OCI-LY3 (cell line): ENCODE data around the gene COL27A1.
"Not testable (repeated sequence)": the region's sequence is repeated elsewhere in the genome, so short reads cannot be mapped to it uniquely, and the experiment has no call there.

Experiments used
- H2AFZ ChIP-seq: fragments of 200-600, 300-600 bp; shearing (Covaris generic); 2 replicates; pipeline ENCODE4 v1.6.0; 2014; ENCODE audit warnings: antibody characterized with exemption, low read depth, low read length
- H3K27ac ChIP-seq: fragments of 200-600, 300-600 bp; sonication (generic); 2 replicates; pipeline ENCODE4 v1.5.1; 2014; ENCODE audit warnings: mild to moderate bottlenecking, low read length, moderate library complexity, mixed read lengths
- H3K27me3 ChIP-seq: fragments of 200-600, 300-600 bp; sonication (generic); 2 replicates; pipeline ENCODE4 v1.6.1; 2014; ENCODE audit warnings: low read depth, low read length, mixed read lengths
- H3K36me3 ChIP-seq: fragments of 200-600, 300-600 bp; sonication (generic); replicated peaks from 2 replicates; pipeline ENCODE3; 2014; ENCODE audit warnings: low read depth, low read length, mixed read lengths
- H3K4me1 ChIP-seq: fragments of 300-600, 200-600 bp; sonication (generic); 2 replicates; pipeline ENCODE4 v1.6.1; 2014; ENCODE audit warnings: low read length, mixed read lengths
- H3K4me2 ChIP-seq: fragments of 200-600, 300-600 bp; sonication (generic); 2 replicates; pipeline ENCODE4 v1.6.1; 2014; ENCODE audit warnings: low read length, mixed read lengths
- H3K4me3 ChIP-seq: fragments of 300-600, 200-600 bp; sonication (generic); 2 replicates; pipeline ENCODE4 v1.5.1; 2014; ENCODE audit warnings: antibody characterized with exemption, mild to moderate bottlenecking, low read length, moderate library complexity
- H3K79me2 ChIP-seq: fragments of 300-600, 200-600 bp; shearing (Covaris generic); 2 replicates; pipeline ENCODE4 v1.6.1; 2014; ENCODE audit warnings: mild to moderate bottlenecking, low read length, mixed read lengths
- H3K9ac ChIP-seq: fragments of 300-600, 200-600 bp; shearing (Covaris generic); 2 replicates; pipeline ENCODE4 v1.6.0; 2014; ENCODE audit warnings: mild to moderate bottlenecking, low read length, moderate library complexity
- H3K9me3 ChIP-seq: fragments of 200-600, 300-600 bp; shearing (Covaris generic); 2 replicates; pipeline ENCODE4 v1.6.1; 2014; ENCODE audit warnings: low read length, mixed read lengths; ENCODE audit not compliant: insufficient read depth
- H4K20me1 ChIP-seq: fragments of 200-600, 300-600 bp; sonication (generic); 2 replicates; pipeline ENCODE4 v1.6.1; 2016; ENCODE audit warnings: low read length, mixed read lengths; ENCODE audit not compliant: insufficient read depth
- EZH2phosphoT487 ChIP-seq: fragments of 200-600 bp; shearing (Covaris generic); IDR thresholded peaks from 2 replicates; pipeline ENCODE4 v1.6.1; 2018; ENCODE audit warnings: antibody characterized with exemption, mixed run types, low read depth
- TF ChIP-seq, protein P1 (sequence below): fragments of 200-600, 300-600 bp; sonication (generic); IDR thresholded peaks from 2 replicates; pipeline ENCODE4 v1.5.1; 2014; ENCODE audit warnings: antibody characterized with exemption, low read length, low read depth

COL27A1 gene

DNA sequence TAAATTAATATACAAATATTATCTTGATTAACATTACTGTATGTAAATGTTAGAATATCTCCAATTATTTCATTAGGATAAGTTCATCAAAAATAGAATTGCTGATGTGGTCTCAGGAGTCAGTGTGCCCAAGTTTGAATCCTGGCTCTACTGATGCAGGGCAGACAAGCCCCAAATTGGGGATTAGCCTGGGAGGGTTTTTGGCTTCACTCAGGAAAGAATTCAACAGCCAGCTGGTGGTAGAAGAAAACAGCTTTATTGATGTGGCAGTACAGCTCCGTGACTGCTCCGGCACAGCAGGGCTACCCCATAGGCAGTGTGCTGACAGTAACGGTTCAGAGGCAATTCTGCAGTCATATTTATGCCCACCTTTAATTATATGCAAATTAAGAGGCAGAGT is 32.5 kb downstream of the COL27A1 start:
- Histone ChIP-seq H3K27me3 (0 out of 2 replicates have a peak, but pooled peaks cover 9% of the 10 kb centered on the region), H4K20me1 (no peaks in the 10 kb centered on the region), H3K79me2 (no peaks in the 10 kb centered on the region), H2AFZ (no peak overlapping the region), H3K9ac (no peak overlapping the region), H3K36me3 (no peaks in the 10 kb centered on the region), H3K4me1 (no peaks in the 10 kb centered on the region), H3K4me2 (no peak overlapping the region), H3K9me3 (peaks cover 4% of the 10 kb centered on the region; the same call in 1 of the 2 replicates), H3K27ac (no peak overlapping the region), H3K4me3 (no peak overlapping the region)
- TF ChIP-seq, protein P1, sequence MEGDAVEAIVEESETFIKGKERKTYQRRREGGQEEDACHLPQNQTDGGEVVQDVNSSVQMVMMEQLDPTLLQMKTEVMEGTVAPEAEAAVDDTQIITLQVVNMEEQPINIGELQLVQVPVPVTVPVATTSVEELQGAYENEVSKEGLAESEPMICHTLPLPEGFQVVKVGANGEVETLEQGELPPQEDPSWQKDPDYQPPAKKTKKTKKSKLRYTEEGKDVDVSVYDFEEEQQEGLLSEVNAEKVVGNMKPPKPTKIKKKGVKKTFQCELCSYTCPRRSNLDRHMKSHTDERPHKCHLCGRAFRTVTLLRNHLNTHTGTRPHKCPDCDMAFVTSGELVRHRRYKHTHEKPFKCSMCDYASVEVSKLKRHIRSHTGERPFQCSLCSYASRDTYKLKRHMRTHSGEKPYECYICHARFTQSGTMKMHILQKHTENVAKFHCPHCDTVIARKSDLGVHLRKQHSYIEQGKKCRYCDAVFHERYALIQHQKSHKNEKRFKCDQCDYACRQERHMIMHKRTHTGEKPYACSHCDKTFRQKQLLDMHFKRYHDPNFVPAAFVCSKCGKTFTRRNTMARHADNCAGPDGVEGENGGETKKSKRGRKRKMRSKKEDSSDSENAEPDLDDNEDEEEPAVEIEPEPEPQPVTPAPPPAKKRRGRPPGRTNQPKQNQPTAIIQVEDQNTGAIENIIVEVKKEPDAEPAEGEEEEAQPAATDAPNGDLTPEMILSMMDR: no peak
- no peak for TF ChIP-seq EZH2phosphoT487

DNA sequence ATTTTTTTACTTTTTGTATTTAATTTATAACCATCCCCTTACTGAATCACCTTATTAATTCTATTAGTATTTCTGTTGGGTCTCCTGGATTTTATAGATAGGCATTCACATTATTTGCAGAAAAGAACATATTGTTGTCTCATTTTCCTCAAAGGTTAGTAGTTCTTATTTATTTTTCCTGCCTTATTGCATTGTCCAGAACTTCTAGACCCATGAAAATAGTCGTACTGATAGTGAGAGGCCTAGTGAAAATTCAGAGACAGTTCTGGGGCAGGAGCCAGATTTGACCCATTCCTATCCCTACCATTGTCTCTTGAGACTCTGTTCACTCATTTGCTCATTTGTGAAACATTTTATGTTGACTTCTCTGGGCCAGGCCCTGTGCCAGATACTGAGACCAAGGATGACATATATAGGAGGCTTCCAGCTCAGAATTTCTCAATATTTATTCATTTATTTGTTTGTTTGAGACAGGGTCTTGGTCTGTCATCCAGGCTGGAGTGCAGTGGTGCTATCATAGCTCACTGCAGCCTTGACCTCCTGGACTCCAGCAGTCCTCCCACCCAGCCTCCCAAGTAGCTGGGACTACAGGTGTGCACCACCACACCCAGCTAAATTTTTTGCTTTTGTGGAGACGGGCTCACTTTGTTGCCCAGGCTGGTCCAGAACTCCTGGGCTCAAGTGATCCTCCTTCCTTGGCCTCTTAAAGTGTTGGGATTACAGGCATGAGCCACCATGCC is 34.7 kb downstream of the COL27A1 start:
- Histone ChIP-seq H3K4me2 (no peak overlapping the region), H2AFZ (no peak overlapping the region), H3K4me1 (no peaks in the 10 kb centered on the region), H3K79me2 (no peaks in the 10 kb centered on the region), H4K20me1 (no peaks in the 10 kb centered on the region), H3K9ac (no peak overlapping the region), H3K4me3 (no peak overlapping the region), H3K27ac (no peak overlapping the region), H3K27me3 (peaks cover 10% of the 10 kb centered on the region; the same call in 1 of the 2 replicates), H3K9me3 (peaks cover 4% of the 10 kb centered on the region; the same call in 1 of the 2 replicates), H3K36me3 (no peaks in the 10 kb centered on the region)
- TF ChIP-seq, protein P1: no peak
- no peak for TF ChIP-seq EZH2phosphoT487

DNA sequence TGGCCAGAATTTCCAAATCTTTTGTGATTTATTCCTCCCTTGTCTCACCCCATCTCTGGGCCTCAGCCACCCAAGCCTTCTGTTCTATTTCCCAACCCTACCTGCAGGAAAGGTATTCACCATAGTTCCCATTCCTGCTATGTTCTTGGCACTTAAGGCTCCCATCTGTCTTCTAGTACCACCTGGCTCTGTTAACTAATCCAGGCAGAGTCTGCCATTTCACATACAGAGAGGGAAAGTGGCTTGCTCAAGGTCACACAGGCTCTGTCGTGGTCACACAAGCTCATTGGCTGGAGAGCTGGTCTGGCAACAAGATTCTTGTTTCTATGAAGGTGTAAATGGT is 35.2 kb downstream of the COL27A1 start:
- H3K79me2 ChIP-seq: no peaks in the 10 kb centered on the region
- no peak overlapping the region for H2AFZ ChIP-seq
- peaks cover 4% of the 10 kb centered on the region; the same call in 1 of the 2 replicates for H3K9me3 ChIP-seq
- no peaks in the 10 kb centered on the region for H4K20me1 ChIP-seq
- no peak overlapping the region for H3K4me2 ChIP-seq
- TF ChIP-seq, protein P1: no peak
- no peak for TF ChIP-seq EZH2phosphoT487
- peaks cover 13% of the 10 kb centered on the region; the same call in 1 of the 2 replicates for H3K27me3 ChIP-seq
- no peak overlapping the region for H3K27ac ChIP-seq
- no peaks in the 10 kb centered on the region for H3K36me3 ChIP-seq
- no peak overlapping the region for H3K9ac ChIP-seq
- no peak overlapping the region for H3K4me3 ChIP-seq
- no peaks in the 10 kb centered on the region for H3K4me1 ChIP-seq

DNA sequence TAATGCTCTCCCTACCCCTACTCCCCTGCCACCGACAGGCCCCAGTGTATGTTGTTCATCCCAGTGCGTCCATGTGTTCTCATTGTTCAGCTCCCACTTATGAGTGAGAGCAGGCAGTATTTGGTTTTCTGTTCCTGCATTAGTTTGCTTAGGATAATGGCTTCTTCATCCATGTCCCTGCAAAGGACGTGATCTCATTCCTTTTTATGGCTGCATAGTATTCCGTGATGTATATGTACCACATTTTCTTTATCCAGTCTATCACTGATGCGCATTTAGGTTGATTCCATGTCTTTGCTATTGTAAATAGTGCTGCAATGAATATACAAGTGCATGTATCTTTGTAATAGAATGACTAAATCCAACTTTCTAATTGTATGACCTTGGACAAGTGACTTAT is 36.1 kb downstream of the COL27A1 start:
- not testable (repeated sequence) for H4K20me1 ChIP-seq, H3K4me1 ChIP-seq, H3K4me3 ChIP-seq, H3K36me3 ChIP-seq, H2AFZ ChIP-seq, H3K79me2 ChIP-seq, H3K9ac ChIP-seq, H3K27ac ChIP-seq, H3K4me2 ChIP-seq, H3K9me3 ChIP-seq
- H3K27me3 ChIP-seq: peaks cover 13% of the 10 kb centered on the region; the same call in 1 of the 2 replicates
